ENCODE results near the gene AGPAT3.

Gene AGPAT3

DNA sequence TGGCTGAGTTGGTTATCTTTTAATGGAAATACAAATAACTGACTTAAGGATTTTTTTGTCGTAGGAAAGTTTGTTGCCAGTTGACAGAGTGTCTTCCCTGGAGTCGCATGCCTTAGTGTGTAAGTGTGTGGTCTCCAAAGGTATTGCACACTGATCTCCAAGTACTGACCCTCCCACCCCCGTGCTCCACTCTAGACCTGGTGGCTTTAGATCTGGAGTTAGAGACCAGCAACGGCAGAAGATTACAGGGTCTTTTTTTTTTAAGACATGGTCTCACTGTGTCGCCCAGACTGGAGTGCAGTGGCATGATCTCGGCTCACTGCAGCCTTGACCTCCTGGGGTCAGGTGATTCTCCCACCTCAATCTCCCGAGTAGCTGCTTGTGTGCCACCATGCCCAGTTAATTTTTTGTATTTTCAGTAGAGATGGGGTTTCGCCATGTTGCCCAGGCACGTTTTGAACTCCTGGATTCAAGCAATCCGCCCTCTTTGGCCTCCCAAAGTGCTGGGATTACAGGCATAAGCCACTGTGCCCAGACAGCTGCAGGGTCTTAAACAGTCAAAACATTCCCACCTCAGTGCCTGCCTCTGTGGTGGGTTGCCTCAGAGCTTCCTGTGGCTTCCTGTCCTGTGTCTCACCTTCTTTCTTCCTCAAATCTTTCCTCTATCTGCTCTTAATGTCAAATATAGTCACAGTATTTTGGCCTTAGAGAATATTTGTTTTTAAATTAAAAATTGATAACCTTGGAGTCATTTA, 154.0 kb downstream of the AGPAT3 start:
- no peak for DNase-seq (ENCODE audit: low spot score)
- TF ChIP-seq, protein P1, sequence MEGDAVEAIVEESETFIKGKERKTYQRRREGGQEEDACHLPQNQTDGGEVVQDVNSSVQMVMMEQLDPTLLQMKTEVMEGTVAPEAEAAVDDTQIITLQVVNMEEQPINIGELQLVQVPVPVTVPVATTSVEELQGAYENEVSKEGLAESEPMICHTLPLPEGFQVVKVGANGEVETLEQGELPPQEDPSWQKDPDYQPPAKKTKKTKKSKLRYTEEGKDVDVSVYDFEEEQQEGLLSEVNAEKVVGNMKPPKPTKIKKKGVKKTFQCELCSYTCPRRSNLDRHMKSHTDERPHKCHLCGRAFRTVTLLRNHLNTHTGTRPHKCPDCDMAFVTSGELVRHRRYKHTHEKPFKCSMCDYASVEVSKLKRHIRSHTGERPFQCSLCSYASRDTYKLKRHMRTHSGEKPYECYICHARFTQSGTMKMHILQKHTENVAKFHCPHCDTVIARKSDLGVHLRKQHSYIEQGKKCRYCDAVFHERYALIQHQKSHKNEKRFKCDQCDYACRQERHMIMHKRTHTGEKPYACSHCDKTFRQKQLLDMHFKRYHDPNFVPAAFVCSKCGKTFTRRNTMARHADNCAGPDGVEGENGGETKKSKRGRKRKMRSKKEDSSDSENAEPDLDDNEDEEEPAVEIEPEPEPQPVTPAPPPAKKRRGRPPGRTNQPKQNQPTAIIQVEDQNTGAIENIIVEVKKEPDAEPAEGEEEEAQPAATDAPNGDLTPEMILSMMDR (IDR thresholded peaks at IDR 0.05; ENCODE audit: borderline replicate concordance, control extremely low read depth, extremely low read depth, insufficient read depth, missing control alignments), result no peak
- in situ Hi-C loops (cut with MboI; ENCODE audit: low sequenced_read_pairs, unreplicated experiment), result no loop called here

DNA sequence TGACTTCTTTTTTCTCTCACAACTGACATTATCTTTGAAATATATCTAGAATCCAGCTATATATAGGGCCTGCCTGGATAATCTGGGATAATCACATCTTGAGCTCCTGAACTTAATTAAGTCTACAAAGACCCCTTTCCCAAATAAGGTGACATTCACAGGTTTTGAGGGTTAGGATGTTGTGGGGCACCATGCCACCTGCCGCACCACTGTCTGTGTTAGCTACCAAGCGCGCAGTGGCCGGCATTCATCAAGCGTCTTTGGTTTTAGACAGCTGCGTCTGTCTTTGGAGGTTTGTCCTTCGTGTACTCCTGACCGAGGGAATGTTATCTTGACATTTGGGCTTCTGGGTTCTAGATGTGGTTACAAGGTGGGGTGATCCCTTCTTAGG, 154.5 kb downstream of the AGPAT3 start:
- in situ Hi-C loops (cut with MboI; ENCODE audit: low sequenced_read_pairs, unreplicated experiment), result no loop called here
- DNase-seq (ENCODE audit: low spot score), result no peak
- TF ChIP-seq, protein P1 (IDR thresholded peaks at IDR 0.05; ENCODE audit: borderline replicate concordance, control extremely low read depth, extremely low read depth, insufficient read depth, missing control alignments), result no peak

DNA sequence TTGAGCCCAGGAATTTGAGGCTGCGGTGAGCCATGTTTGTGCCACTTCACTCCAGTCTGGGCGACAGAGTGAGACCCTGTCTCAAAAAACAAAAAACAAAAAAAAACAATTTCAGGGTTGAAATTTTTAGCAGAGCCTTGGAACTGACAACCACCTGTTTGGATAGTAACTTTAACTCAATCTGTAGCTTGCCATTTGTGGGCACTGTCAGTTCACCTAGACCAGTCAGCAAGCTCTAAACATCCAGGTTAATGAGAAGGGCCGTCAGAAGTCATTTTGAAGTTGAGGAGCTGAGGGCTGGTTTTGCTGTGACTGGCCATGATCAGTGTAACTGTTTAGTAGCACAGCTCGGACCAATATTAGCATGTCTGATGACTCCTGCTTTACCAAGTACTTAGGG, 155.5 kb downstream of the AGPAT3 start:
- TF ChIP-seq, protein P1 (IDR thresholded peaks at IDR 0.05; ENCODE audit: borderline replicate concordance, control extremely low read depth, extremely low read depth, insufficient read depth, missing control alignments), result no peak
- in situ Hi-C loops (cut with MboI; ENCODE audit: low sequenced_read_pairs, unreplicated experiment), result no loop called here
- DNase-seq (ENCODE audit: low spot score), result no peak

DNA sequence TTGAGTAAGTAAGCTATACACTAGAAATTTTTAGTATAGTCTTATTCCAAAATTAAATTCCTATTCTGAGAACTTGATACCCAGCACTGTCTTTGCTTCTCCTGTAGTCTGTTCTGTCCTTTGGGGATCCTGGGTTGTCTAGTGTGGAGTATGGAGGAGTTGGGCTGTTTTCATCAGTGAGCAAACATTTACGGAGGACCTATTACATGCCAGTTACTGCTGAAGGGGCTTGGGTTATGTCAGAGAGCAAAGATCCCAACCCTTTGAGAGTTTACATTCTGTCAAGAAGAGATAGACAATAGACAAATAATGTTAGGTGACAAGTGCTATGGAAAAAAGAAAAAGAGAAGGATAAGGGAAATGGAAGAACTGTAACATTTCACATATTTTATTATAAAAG, 156.0 kb downstream of the AGPAT3 start:
- TF ChIP-seq, protein P1 (IDR thresholded peaks at IDR 0.05; ENCODE audit: borderline replicate concordance, control extremely low read depth, extremely low read depth, insufficient read depth, missing control alignments), result no peak
- no peak for DNase-seq (ENCODE audit: low spot score)
- in situ Hi-C loops (cut with MboI; ENCODE audit: low sequenced_read_pairs, unreplicated experiment), result no loop called here

DNA sequence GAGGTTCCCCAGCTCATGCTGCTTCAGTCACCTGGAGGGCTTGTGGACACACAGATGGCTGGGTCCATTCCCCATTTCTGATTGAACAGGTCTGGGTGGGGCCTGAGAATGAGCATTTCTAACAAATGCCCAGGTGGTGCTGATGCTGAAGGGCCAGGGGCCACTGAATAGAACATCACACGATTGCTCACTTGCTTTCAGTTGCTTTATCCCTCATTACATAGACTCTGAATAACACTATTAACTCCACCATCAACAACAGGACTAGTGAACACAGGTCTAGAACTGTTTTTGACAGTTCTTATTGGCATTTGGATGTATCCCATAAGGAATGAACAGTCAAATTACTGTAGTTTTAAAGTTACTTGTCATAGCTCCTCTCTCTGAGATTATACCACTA, 159.2 kb downstream of the AGPAT3 start:
- no peak for DNase-seq (ENCODE audit: low spot score)
- TF ChIP-seq, protein P1 (IDR thresholded peaks at IDR 0.05; ENCODE audit: borderline replicate concordance, control extremely low read depth, extremely low read depth, insufficient read depth, missing control alignments), result no peak
- in situ Hi-C loops (cut with MboI; ENCODE audit: low sequenced_read_pairs, unreplicated experiment), result no loop called here

DNA sequence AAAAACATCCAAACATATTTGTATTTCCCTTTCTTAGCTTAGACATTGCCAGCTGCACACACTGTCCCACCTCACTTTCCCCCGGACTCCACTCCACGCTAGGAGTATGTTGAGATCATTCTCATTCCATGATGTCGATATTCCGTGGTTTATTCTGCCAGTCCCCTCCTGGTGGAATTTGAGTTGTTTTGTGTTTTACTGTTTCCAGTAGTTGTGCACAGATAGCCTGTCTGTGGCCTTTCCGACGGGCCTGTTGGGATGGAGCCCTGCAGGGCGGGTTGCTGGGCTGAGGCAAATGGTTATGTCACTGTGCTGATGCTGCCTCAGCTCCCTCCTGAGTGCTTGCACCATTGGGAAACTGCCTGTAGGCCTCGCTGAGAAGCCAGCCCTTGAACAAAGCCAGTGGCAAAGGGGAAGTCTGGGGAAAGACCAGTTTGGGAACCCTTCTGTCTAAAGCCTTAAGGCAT, 159.9 kb downstream of the AGPAT3 start:
- DNase-seq (ENCODE audit: low spot score), result no peak
- in situ Hi-C loops (cut with MboI; ENCODE audit: low sequenced_read_pairs, unreplicated experiment), result loop anchor here (25.0 kb wide), 1 partner anchor 262 kb away; the partner anchor contains the start of gene AIRE
- TF ChIP-seq, protein P1 (IDR thresholded peaks at IDR 0.05; ENCODE audit: borderline replicate concordance, control extremely low read depth, extremely low read depth, insufficient read depth, missing control alignments), result no peak

Data from GM13976 (cell line).